GM06990 (cell line): Measurements from ENCODE around the gene WRAP73.

Experiments used
- DNase-seq: peaks from one replicate; pipeline ENCODE4 v3.0.0-alpha.2; 2011; ENCODE audit not compliant: insufficient read length; ENCODE audit errors: extremely low read depth
- H3K27me3 ChIP-seq: replicated peaks from 2 replicates; pipeline ENCODE4 v1.6.0; 2011; ENCODE audit warnings: low read length; ENCODE audit not compliant: control insufficient read depth, insufficient read depth
- H3K36me3 ChIP-seq: 2 replicates; pipeline ENCODE4 v1.5.1; 2011; ENCODE audit warnings: low read length; ENCODE audit not compliant: control insufficient read depth, insufficient read depth
- H3K4me3 ChIP-seq: replicated peaks from 2 replicates; pipeline ENCODE4 v1.5.1; 2011; ENCODE audit warnings: low read depth, mild to moderate bottlenecking, control low read depth, low read length
- TF ChIP-seq, protein P1 (sequence below): IDR thresholded peaks from 2 replicates; pipeline ENCODE4 v1.5.1; 2011; ENCODE audit warnings: low read length, control low read depth, mild to moderate bottlenecking, inconsistent platforms; ENCODE audit not compliant: insufficient read depth, poor library complexity, severe bottlenecking

The WRAP73 gene

DNA sequence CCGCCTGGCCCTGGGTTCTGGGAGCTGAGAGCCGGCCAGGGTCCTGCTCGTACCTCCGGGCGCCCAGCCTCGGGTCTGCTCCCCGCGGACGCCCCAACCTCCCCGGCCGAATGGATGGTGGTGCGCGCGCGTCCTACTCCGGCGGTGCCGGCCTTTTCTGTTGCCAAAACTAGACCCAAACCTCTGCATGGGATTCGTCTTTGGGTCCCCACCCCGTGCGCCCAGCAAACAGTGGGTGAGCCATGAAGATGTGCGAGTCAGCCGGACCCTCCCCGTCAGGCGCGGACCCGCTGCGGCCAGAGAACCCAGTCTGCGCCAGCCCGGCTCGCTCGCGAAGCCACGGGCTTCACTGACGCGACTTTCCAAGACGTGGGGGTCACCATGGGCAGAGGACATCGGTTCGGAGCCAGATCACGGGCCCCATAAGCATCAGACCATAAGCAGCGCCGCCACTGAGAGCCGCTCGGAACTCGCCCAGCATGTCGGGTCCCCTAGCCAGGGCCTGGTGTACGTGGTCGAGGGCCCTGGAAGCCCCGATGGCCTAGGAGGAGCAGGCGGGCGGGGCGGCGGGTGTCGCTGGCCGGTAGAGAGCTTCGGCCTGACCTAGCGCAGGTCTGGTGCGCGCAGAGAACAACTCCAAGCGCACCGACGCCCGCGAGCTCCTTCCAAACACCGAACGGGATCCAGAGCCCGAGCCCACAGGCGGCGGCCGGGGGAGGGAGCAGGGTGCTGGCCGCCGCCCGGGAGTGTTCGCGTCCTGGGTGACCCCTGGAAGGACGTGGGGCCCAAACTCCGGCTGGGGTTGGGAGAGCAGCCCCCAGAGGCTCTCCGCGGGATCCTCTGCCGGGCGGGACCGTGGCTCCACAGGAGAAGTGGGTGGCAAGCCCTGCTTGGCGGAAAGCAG is 1.4 kb upstream of the WRAP73 start:
- Histone ChIP-seq H3K4me3 (peak overlapping the region; percentile 79), H3K27me3 (no peaks in the 10 kb centered on the region)

DNA sequence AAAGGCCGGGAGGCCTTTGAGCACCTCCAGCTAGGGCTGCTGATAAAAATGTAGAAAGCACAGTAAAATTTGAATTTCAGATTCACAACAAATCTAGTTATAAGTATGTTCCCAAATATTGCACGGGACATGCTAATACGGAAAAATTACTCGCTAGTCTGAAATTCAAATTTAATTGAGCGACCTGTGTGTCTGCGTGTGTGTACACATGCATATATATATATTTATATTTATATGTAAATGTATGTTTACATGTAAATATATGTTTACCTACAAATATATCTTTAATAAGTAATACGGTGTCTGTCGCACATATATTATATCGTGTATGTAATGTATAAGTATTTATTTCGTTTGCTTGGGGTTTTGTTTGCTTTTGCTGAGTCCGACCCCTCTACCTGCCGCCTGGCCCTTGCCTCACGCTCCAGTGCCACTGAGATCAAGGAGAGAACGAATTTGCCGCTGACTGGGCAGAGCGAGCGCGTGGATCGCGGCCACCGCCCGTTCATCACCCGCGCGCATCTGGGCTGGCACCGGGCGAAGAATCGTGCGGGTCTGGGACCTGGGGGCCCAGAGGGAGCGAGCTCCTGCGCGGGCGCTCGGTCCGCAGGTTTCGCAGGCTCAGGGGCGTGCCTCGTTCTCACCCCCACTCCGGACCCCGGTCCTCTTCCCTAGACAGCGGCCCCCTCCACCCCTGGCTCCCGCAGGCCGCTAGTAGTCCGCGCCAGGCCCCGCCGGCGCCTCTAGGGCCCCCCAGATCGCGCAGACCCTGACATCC is 534 bp upstream of the WRAP73 start:
- no peak for DNase-seq
- Histone ChIP-seq H3K4me3 (no peak overlapping the region; the same call in 1 of the 2 replicates), H3K27me3 (no peaks in the 10 kb centered on the region), H3K36me3 (peaks cover 8% of the 10 kb centered on the region)
- TF ChIP-seq, protein P1, sequence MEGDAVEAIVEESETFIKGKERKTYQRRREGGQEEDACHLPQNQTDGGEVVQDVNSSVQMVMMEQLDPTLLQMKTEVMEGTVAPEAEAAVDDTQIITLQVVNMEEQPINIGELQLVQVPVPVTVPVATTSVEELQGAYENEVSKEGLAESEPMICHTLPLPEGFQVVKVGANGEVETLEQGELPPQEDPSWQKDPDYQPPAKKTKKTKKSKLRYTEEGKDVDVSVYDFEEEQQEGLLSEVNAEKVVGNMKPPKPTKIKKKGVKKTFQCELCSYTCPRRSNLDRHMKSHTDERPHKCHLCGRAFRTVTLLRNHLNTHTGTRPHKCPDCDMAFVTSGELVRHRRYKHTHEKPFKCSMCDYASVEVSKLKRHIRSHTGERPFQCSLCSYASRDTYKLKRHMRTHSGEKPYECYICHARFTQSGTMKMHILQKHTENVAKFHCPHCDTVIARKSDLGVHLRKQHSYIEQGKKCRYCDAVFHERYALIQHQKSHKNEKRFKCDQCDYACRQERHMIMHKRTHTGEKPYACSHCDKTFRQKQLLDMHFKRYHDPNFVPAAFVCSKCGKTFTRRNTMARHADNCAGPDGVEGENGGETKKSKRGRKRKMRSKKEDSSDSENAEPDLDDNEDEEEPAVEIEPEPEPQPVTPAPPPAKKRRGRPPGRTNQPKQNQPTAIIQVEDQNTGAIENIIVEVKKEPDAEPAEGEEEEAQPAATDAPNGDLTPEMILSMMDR, result no peak

More for the DNA sequence above, 1.4 kb upstream of the WRAP73 start:
- H3K36me3 ChIP-seq, result peaks cover 8% of the 10 kb centered on the region
- TF ChIP-seq, protein P1, result no peak
- DNase-seq, result peak; percentile 60

DNA sequence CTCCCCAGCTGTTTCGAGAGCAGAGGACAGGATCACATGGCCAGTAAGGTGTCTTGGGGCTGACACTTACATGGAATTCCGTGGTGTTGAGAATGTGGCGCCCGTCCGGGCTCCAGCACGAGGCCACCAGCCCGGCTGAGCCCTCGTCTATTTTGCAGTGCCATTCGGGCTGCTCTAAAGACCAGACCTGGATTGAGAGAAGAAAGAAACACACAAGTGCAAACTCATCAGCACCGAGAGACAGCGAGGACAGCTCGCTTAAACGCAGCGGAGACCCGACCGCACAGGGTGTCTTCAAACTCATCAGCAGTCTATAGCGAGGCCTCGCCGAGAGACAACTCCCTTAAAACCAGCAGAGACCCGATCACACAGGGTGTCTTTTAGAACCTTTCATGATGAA is 3.3 kb downstream of the WRAP73 start:
- Histone ChIP-seq H3K36me3 (peaks cover 8% of the 10 kb centered on the region), H3K4me3 (no peak overlapping the region), H3K27me3 (no peaks in the 10 kb centered on the region)
- TF ChIP-seq, protein P1, result no peak
- DNase-seq, result no peak

DNA sequence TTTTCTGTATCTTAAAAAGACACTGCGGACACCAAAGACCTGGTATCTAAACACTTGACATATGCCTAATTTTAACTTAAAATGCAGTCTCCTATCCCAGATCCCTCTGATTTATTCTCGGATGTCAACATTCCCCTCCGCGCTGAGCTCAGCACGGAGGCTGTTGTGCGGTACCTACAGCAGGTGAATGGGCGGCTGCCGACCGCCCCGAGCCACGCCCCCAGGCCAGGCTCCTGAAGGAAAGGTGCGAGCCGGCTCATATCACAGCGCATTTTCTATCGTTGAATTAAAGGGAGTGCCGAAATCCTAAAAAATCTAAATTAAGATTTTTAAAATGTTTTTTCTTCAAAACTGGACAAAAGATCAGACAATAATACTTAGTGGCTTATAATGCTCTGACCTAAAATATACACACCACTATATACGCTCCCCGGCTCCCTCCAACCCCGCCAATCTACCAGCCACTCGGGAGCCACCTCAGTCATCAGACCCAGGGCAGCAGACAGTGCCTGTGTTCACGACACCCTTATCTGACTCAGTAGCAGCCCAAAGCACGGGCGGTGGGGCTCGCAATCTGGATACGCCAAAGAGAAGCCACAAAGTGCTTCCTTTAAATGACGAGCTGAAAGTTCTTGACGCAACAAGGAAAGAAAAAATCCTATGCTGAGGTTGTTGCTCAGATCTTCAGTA is 4.1 kb downstream of the WRAP73 start:
- TF ChIP-seq, protein P1, result no peak
- DNase-seq, result no peak
- no peaks in the 10 kb centered on the region for H3K27me3 ChIP-seq
- no peak overlapping the region for H3K4me3 ChIP-seq
- peaks cover 12% of the 10 kb centered on the region for H3K36me3 ChIP-seq

DNA sequence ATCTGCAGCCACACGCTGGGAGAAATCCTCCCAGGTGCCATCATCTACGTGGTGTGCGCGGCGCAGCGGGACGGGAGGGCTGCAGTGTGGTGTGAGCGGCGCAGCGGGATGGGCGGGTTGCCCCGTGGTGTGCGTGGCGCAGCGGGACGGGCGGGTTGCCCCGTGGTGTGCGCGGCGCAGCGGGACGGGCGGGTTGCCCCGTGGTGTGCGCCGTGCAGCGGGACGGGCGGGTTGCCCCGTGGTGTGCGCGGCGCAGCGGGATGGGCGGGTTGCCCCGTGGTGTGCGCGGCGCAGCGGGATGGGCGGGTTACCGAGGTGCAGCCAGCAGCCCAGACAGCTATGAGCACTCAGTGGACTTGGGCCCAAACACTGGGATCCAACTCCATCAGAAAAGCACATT is 4.7 kb downstream of the WRAP73 start:
- Histone ChIP-seq H3K27me3 (no peaks in the 10 kb centered on the region), H3K36me3 (peaks cover 12% of the 10 kb centered on the region), H3K4me3 (no peak overlapping the region)
- TF ChIP-seq, protein P1, result no peak
- no peak for DNase-seq
